NCI-H748 (cell line): ENCODE data around the gene RNFT2.

Source experiments
- DNase-seq: peaks from one replicate; lab custom pipeline; 2025; ENCODE audit not compliant: unreplicated experiment; lab: John Stamatoyannopoulos, UW

Gene RNFT2, protein sequence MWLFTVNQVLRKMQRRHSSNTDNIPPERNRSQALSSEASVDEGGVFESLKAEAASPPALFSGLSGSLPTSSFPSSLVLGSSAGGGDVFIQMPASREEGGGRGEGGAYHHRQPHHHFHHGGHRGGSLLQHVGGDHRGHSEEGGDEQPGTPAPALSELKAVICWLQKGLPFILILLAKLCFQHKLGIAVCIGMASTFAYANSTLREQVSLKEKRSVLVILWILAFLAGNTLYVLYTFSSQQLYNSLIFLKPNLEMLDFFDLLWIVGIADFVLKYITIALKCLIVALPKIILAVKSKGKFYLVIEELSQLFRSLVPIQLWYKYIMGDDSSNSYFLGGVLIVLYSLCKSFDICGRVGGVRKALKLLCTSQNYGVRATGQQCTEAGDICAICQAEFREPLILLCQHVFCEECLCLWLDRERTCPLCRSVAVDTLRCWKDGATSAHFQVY

DNA sequence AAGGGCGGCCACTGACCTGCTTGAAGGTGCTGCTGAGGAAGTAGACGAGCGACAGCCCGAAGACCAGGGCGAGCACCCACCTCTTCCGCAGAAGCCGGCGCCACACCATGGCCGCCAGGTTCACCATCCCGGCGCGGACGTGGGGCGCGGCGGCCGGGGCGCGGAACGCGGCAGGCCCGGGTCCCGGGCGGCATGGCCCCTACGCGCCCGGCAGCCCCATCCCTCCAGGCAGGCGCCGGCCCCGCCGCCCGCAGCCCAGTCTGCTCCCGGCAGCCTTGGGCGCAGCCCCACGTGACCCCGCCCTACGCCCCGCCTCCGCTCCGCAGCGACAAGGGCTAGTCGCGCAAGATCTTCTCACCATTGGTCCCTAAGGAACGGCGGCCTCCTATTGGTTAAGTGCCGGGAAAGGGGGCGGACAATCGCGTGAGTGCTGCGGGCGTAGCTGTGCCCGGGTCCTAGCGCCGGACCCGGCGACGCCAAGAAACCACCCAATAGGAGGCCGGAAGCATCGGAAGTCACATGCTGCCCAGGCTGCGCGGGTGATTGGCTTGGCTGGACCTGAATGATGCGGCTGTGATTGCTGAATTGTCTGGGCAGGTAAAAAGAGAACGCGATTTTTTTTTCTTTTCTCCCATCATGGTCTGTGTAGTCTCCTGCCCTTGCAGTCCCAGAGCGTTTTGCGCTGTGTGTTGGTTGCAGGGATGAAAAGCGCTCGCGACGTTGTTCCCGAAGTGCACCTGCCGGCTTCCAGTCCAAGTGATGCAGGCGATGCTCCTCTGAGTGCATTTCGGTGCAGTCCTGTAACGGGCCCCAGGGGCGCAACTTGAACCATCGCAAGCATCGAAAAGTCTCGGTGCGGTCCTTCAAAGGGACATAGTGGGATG is at the start of gene RNFT2, which contains the start of gene SPRING1:
TSS of gene RNFT2 (plus strand) at position 542 of the 884 bp plus-strand sequence. CDS start 2,183 bp downstream, outside the sequence.
TSS of gene SPRING1 (minus strand) at position 296 of the 884 bp plus-strand sequence. CDS start at position 127, 169 bp downstream.
- peak; percentile 99 for DNase-seq

DNA sequence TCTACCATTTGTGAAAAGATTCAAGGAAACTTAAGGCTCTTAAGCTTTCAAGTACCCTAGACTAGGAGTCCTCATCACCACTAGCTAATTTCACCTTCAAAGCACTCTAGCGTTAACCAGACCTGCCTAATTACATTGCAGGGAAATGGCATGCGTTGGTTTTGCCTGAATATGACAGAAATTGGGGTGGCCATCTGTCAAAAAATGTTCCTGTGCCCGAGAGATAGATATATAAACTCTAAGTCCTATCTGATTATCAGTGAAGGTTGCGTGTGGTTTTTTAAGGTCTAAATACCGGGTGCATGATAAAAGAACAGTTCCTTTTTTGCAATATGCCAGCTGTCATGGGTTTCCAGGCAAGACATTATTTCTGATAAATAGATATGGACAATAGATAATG is 48.6 kb upstream of the RNFT2 start:
- DNase-seq: no peak

DNA sequence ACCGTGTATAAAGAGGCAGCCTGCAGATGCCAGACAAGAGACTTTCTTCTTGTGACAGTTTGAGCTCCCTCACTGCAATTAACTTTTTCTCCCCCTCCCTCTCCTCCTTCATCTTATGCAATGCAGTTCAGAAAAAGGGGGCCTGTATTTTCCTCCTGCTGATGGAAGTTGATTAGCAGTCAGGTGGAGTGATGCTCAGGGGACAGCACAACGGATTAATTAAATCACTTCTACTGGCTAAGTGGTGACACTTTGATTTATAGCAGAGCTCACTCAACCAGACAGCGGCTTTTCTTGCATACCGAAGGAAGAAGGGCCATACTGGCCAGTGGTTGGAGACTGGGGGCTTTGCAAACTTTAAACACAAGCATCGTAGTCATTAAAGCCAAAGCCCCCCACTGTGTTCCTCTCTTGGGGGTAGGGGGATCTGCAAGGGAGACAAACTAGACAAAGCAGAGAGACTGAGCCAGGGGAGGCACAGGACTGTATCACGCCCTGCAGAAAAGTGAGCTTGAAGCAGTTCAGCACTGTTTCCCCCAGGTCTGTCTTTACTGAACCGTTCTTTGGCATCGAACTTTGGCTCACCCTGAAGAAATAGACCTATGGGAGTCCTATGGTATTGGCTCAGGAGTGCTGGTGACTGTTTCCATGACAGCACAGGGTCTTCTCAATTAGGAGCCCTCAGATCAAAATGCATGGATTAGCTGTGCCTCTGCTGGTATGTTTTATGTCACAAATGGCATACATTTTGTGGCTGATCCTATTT is 48.0 kb upstream of the RNFT2 start:
- DNase-seq: no peak

DNA sequence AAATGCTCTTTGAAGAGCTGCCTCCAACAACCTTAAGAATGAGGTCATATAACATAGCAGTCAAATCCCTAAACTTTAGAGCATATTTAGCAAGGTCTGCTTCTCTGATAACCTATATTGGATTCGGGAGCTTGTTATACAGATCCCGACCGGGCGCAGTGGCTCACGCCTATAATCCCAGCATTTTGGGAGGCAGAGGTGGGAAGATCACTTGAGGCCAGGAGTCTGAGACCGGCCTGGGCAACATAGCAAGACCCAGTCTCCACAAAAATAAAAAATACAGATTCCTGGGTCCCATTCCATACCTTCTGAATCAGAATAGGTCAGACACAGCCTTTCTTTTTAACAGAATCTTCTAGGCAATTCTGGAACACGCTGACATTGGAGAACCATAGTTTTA is 46.9 kb upstream of the RNFT2 start:
- no peak for DNase-seq

DNA sequence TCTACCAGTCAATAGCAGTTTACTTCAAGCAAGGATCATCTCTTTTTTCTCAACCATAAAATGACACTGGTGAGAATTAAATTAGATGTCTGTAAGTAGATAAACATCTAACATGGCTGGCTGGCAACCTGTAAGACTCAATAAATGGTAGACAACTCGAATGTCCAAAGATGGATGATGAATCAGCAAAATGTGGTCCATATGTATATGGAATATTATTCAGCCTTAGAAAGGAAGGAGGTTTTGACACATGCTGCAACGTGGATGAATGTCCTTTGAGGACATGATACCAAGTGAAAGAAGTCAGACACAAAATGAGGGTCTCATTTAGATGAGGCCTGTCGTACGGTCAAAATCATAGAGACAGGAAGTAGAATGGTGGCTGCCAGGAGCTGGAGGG is 46.5 kb upstream of the RNFT2 start:
- DNase-seq: no peak

DNA sequence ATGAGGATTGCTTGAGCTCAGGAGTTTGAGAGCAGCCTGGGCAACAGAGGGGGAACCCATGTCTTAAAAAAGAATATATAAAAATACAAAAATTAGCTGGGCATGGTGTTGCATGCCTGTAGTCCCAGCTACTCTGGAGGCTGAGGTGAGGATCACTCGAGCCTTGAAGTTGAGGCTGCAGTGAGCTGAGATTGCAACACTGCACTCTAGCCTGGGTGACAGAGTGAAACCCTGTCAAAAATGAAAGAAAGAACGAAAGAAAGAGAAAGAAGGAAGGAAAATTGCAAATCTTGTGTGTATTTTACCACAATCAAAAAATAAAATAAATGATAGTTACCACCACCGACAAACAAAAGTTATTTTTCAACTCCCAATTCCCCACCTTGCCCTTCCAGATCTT is 45.5 kb upstream of the RNFT2 start:
- DNase-seq: no peak

DNA sequence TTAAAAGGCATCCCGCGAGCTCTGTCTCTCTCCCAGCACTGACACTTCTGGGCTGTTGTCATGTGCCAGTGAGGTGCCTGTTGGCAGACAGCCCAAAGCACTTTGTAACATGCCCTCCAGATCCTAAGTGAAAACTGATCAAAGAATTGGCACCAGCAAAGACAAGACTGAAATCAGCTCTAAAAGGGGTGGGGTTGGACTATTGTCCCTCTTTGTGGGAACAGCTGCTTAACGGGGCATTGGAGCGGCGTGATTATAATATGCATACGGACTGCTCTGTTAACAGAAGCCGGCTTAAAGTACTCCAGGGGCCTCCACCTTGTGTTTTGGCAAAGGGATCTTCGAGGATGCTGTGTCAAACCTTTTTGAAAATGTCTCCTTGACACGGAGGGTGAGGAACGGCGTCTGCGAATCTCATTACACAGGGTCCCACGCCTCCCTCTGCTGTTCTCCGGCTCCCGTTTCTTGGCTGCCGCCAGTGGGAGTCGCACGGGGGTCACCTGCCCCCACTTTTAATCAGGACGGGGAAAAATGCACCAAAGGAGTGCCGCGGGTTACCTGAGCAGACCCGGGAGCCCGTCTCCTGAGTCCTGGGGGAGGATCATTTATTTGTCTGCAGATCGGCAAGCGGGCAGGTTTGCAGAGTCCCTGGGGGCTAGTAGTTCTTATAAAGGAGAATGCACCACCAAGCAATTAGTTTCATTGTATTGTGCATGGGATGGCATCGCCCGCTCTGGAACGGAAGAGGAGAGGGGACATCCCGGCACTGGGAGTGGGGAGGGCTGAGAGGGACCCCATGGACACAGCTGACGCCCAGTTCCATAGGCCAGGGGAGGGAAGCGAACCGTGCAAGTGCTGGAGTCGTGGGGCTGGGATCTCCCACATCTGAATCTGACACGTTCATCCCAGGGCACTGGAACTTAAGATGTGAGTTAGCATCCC is 44.6 kb upstream of the RNFT2 start:
- peak; percentile 83 for DNase-seq

DNA sequence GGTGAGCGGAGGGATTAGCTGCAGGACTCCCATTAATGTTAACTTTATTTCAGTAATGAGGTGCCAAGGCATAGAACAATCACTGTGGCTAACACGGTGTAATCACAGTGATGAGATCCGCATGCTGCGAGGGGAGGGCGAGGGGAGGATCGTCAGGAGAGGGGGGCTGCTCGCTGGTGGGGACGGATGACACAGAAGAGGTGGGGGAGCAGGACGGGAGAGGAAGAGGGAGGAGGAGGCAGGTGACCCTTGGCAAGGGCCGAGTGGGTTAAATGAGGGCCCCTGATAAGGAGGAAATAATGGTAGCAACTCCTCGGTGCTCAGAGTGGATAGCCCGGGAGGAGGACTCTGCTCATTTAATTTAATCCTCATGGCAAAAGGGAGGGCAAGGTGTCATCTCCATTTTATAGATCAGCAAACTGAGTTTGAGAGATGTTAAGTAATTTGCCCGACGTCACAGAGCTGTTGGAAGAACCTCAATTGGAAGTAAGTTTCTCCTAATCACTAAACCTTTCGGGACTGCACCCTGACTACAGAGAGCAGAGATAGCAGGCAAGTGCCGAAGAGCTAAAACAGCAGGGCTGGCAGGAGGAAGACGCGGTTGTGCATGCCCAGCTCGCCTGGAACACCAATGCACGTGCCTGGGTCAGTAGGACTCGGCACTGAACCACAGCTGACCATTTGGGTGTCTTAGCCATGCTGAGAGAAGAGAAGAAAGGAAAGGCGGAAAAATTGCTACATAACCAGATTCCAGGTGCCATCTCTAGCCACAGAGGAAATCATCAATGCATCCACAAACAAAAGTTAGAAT is 43.3 kb upstream of the RNFT2 start:
- no peak for DNase-seq

DNA sequence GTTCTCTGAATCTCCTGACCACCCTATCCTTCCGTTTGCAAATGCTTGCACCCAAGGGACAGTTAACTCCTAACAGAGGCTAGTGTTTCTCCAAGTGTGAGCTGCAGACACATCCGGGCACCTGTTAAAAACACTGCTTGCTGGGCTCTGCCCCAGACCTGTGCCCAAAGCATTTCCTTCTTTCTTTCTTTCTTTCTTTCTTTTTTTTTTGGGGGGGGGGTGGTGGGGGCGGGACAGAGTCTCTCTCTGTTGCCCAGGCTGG is 42.7 kb upstream of the RNFT2 start:
- no peak for DNase-seq

DNA sequence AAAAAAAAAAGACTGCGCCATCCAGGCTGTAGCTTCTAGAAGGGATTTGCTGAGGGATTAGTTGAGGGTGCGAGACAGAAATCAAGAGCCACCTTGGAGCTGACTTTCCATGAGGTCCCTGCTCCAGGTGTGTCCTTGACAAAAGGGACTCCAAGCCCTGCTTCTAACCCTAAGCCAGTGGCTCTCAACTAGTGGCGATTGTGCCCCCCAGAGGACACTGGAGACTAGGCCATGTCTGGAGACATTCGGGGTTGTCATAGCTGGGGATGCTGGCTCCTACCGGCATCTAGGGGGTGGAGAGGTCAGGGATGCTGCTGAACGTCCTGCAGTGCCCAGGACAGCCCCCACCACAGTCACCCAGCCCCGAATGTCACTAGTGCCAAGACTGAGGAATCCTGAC is 40.8 kb upstream of the RNFT2 start:
- peak; percentile 67 for DNase-seq

DNA sequence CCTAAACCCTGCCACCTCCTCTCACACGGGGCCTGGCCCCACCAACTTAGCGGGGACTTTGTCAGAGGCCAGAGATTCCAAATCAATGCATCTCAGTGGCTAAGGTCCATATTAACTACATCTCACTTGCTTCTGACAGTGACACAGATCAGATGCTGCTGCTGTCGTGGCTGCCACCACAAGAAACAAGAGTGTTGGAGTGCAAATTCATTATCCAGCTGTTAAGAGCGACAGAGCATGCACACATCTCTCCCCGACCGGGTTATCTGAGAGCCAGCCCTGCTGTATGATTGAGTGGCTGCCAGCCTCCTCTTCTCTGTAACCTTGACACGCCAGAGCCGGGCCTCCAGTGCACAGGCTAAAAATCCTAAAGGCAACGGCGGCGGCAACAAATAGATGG is 40.4 kb upstream of the RNFT2 start:
- no peak for DNase-seq

DNA sequence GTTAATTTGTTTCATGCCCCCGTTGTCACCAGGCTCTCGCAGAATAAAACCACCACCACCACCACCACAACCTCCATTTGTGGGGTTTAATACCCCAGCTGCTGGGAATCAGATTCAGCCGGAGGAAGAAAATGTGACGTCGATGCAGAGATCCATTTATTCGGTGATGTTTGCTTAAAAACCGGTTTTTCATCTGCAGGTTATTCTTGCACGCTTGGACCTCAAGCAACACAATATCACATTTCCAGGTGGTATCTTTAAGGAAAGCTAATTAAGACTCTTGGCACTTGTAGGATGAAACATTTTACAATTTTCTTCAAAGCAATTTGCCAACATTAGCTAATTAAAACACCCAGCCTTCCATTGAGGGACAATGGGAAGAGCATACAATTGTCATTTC is 40.0 kb upstream of the RNFT2 start:
- peak; percentile 96 for DNase-seq

DNA sequence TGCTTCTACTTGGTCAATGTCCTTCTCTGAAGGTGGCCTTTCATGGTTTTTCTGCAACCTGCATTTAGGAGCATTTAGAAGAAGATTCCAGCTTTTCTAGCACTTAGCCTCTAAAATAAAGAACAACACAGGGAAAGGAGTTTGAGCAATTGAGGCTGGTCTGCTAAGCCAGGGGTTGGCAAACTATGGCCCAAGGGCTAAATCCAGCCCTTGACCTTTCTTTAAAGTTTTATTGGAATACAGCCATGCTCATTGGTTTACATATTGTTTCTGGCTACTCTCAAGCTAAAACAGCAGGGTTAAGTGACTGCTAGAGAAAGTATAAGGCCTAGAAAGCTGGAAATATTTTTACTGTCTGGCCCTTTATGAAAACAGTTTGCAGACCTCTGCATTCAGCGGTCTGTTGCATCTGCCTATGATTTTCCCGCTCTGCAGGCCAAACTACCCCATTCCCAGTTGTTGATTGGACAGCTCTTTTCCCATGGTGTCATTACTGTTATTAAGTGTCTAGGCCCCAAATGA is 39.5 kb upstream of the RNFT2 start:
- peak; percentile 41 for DNase-seq

DNA sequence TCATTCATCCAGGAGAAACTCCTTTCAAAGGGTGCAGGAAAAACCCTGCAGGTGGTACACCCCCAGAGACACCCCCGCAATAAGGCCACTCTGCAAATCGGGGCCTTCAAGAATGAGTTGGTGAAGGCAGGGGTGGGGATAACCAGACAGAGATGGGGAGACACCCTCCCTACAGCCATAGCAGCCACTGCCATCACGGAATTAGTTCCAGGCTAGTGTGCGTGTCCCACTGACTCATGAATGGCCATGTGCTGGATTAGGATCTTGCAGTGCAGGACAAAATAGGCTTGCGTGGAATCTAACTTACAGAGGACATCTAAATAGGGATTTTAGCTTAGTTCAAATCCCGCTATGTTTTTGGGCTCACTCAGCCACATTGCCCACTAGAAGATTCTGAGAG is 38.0 kb upstream of the RNFT2 start:
- no peak for DNase-seq

DNA sequence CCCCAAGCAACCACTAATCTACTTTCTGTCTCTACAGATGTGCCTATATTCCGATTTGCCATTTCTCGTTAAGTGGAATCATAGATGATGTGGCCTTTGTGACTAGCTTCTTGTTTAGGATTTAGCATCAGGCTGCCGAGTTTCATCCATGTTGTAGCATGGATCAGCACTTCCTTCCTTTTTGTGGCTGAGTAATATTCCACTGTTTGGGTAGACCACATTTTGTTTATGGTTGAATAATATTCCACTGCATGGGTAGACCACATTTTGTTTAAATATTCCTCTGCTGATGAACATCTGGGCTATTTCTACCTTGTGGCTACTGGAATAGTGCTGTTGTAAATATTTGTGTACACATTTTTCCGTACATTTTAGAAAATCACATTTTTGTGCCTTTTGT is 36.7 kb upstream of the RNFT2 start:
- no peak for DNase-seq

DNA sequence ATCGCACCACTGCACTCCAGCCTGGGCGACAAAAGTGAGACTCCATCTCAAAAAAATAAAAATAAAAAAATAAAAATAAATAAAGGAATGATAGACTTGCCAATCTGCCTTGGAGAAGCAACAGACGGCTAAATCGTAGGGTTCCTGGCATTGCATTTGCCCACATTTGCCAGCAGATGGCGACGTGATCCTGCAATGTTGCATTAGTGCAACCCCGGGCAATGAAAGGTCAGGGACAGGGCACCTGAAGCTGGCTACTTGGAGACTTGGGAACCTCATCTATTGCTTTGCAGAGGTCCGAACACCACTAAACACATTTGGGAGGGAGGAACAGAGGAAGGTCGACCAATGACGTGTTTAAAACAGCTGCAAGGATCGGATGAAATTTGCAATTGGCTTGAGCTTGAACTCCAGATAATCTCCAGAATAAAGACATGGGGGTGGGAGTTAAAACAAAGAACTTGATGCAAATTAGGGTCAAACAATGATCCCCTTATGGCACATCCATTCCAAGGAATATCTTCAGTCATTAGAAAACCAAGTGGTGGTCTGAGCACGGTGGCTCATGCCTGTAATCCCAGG is 34.8 kb upstream of the RNFT2 start:
- peak; percentile 67 for DNase-seq

DNA sequence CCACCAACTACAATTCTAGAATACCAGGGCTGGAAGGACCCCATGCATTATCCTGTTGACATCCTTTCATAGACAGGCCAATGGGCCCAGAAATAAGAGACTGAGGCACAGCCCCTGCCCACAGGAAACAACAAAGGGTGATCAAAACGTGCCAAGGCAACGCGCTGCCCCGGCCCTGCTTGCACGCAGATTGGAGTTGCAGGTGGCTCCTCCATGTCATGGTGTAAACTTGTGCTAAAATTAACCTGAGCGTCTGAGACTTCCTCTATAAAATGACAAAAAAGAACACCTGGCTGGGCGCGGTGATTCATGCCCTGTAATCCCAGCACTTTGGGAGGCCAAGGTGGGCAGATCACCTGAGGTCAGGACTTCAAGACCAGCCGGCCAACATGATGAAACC is 30.4 kb upstream of the RNFT2 start:
- DNase-seq: no peak

DNA sequence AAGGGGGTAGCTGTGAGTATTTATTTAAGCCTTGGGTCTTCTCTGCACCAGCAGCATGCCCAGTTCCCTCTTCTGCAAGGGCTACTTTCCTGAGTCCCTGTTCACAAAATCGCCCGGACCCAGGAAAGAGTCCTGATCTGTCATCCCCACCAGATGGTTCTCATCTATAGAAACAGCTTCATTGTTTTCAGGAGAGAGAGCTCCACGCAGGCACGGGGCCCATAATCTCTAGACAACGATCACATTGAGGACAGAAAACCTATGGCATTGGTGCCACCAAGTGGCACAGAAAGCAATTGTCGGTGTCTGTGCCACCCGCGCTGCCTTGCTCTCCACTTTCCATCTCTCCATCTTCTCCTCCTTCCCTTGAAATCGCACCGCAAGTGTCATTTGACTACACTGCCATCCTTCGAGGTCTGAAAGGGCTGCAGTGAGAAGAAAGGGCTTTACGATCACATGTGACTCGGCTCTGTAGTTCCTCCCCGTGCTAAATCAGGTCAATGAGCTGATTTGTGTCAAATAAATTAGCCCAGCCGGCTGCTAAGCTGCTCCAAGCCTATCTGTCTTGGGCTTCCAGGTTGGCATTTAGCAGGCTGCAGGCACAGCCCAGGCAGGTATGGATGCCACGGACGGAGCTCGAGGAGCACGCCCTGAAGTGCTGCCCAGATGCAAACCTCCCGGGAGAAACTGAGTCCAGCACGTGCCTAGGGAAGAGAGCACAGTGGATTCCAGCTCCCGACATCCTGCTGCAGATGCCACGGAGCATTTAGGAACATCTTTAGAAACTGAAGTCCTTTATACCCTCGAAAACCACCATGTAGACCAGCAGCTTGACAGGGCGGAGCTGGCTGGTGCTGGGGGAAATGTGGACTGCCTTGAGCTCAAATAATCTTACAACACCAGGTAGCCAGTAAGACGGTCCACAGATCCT is 29.0 kb upstream of the RNFT2 start:
- DNase-seq: peak; percentile 83
